Adrenal gland (tissue), 12 donors: ENCODE results near the gene HOXA3. TPM values are rescaled to one million over a fixed set of nuclear protein-coding genes. Genes with fewer than 3 reads are reported as not detected.
A peak's percentile ranks its signal among the peaks of the same experiment; 100 is the strongest.

Source experiments
- DNase-seq, 7 donors: peaks; one replicate each; pipeline ENCODE4 v3.0.0-alpha.2; 2019 to 2020
- H3K27ac ChIP-seq, 5 donors: fragments of 200-600 bp; sonication (generic) in 4 of 5; 1 replicate in 3 of 5; 2 replicates in 2 of 5; pipeline versions ENCODE4 v1.5.1 to v1.8.0; 2016 to 2020; ENCODE audit warnings: mild to moderate bottlenecking in 1 of 5
- H3K27me3 ChIP-seq: fragments of 200-600 bp; 2 replicates; pipeline ENCODE4 v1.8.0; 2021
- H3K36me3 ChIP-seq, 2 donors: fragments of 200-600 bp; replicated peaks in 1 of 2; 1 replicate in 1 of 2; 2 replicates in 1 of 2; pipeline versions ENCODE4 v1.5.1 to v1.8.0; 2018 to 2022
- H3K4me1 ChIP-seq, 2 donors: fragments of 200-600 bp; replicated peaks in 1 of 2; 1 replicate in 1 of 2; 2 replicates in 1 of 2; pipeline versions ENCODE4 v1.5.1 to v1.8.0; 2018 to 2021
- H3K4me3 ChIP-seq, 4 donors: fragments of 200-600 bp; sonication (generic) in 3 of 4; one replicate each; pipeline ENCODE4 v1.5.1; 2016 to 2018
- H3K9me3 ChIP-seq, 3 donors: fragments of 200-600 bp; sonication (generic) in 1 of 3; replicated peaks in 1 of 3; 1 replicate in 2 of 3; 2 replicates in 1 of 3; pipeline versions ENCODE4 v1.5.1 to v1.8.0; 2016 to 2021
- POLR2A ChIP-seq, 2 donors: fragments of 450-650 bp; IDR thresholded peaks; one replicate each; pipeline ENCODE4 v1.6.1; 2017; ENCODE audit warnings: antibody characterized with exemption in 2 of 2, mild to moderate bottlenecking in 2 of 2, moderate library complexity in 1 of 2
- WGBS, 4 donors: extraction: QIAGEN DNeasy Blood & Tissue Kit in 2 of 4; methylation state at CpG; one replicate each; pipeline versions ENCODE4 v1.1.5 to v1.1.7; 2013 to 2017; 5-methylcytosine and 5-hydroxymethylcytosine counted together
- intact Hi-C, 2 donors: fragments of 100-400 bp; cut with DNase I; formaldehyde crosslinking; loops; one replicate each; pipeline versions ENCODE4 v1.14.1 to v1.15.0; 2022 to 2023
- polyA plus RNA-seq, 3 donors: library from polyadenylated mRNA; stranded (reverse); fragments of 200-250 nt in 2 of 3; fragments of 350-450 nt in 1 of 3; fragmentation: Illumina TruSeq in 1 of 3; extraction: RNeasy Lipid Tissue Mini Kit (QIAGEN cat#74804) in 1 of 3; gene quantifications; one replicate each; pipeline ENCODE4 v1.2.3, GENCODE V29; 2013 to 2014
- total RNA-seq, 9 donors: library from RNA; depleted of rRNA in 4 of 9; stranded (reverse); fragments of >200 nt in 4 of 9; fragments of 120-200 nt in 1 of 9; fragmentation: NEBNext Ultra II Directional in 1 of 9; extraction: Animal tissue kit (Norgen Biotek cat#: 25700) in 1 of 9; gene quantifications; one replicate each; pipeline versions ENCODE4 v1.1.0 to v1.2.4, GENCODE V29; 2013 to 2023
- TF ChIP-seq, protein P1 (sequence below), 6 experiments: fragments of 450-650 bp in 4 of 6; fragments of 200-600 bp in 2 of 6; sonication (generic) in 1 of 6; IDR thresholded peaks; 1 replicate in 5 of 6; 2 replicates in 1 of 6; pipeline versions ENCODE4 v1.5.1 to v1.8.0; 2016 to 2021; ENCODE audit warnings: antibody characterized with exemption in 6 of 6, mild to moderate bottlenecking in 2 of 6, moderate library complexity in 1 of 6
- donor health status: healthy with polysubstance abuse.
- donor health status: Bipolar disorder and iron deficiency.
- donor health status: DM: yes; HTN: yes; CAD: no.
- donor health status: DM: no; HTN: no; CAD: no.
- donor health status: DM: no; HTN: no; CAD: no.
- donor health status: DM: yes; HTN: yes; CAD: no.

Gene HOXA3
- total and polyA plus RNA-seq, 12 donors: 1.0 to 32.7 (median 3.8) TPM

DNA sequence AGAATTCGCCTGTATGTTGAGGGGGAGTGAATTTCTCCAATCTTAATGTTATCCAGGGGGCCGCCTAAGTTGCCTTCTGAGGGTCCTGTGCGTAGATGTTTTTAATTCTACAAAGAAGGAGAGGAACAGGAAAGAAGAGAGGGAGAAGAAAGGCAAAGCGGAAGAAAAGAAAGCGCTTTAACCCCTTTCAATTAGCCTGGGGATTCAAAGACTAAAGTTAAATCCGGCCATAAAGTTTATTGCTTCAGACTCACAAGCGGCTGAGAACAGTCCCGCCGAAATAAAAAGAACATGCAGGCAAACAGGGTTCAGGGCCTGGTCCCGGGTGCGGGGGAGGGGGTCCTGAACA, 13.4 kb downstream of the HOXA3 start:
- H3K4me3 ChIP-seq: peak overlapping the region in 1 of 4 donors; percentile 25
- peaks cover 14 to 33% of the 10 kb centered on the region in 2 donors for H3K4me1 ChIP-seq
- no peaks in the 10 kb centered on the region for H3K27me3 ChIP-seq
- DNase-seq: no peak
- no peaks in the 10 kb centered on the region for H3K9me3 ChIP-seq
- WGBS, 4 donors: 74 to 80% (median 76%) methylated on average over 11 of the region's 11 CpGs
- H3K27ac ChIP-seq: peak overlapping the region in 4 of 5 donors; percentile 59 to 99 (median 80)
- intact Hi-C loops: no loop called here
- TF ChIP-seq, protein P1, sequence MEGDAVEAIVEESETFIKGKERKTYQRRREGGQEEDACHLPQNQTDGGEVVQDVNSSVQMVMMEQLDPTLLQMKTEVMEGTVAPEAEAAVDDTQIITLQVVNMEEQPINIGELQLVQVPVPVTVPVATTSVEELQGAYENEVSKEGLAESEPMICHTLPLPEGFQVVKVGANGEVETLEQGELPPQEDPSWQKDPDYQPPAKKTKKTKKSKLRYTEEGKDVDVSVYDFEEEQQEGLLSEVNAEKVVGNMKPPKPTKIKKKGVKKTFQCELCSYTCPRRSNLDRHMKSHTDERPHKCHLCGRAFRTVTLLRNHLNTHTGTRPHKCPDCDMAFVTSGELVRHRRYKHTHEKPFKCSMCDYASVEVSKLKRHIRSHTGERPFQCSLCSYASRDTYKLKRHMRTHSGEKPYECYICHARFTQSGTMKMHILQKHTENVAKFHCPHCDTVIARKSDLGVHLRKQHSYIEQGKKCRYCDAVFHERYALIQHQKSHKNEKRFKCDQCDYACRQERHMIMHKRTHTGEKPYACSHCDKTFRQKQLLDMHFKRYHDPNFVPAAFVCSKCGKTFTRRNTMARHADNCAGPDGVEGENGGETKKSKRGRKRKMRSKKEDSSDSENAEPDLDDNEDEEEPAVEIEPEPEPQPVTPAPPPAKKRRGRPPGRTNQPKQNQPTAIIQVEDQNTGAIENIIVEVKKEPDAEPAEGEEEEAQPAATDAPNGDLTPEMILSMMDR (IDR thresholded peaks at IDR 0.05): no peak
- TF ChIP-seq POLR2A (IDR thresholded peaks at IDR 0.05): no peak
- H3K36me3 ChIP-seq: no peaks in the 10 kb centered on the region

DNA sequence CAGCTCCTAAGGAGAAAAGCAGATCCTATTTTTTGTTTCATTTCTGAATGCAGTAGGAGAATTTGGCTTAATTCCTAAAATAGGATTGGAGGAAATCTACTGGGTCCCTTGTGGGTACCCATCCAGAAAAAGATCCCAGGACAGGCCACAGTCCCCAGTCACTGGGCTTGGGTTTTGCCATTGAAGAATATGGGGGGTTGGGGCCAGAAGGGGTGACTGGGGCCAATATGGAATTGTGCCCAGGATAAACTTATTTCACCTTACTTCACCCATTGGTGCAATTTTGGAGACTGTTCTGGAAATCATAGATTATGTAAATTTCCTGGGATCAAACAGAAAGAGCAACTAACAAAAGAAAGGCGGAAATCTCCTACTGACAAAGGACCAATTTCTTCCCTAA, 13.9 kb downstream of the HOXA3 start:
- DNase-seq: peak in 1 of 7 donors; percentile 38
- TF ChIP-seq POLR2A (IDR thresholded peaks at IDR 0.05): no peak
- TF ChIP-seq, protein P1 (IDR thresholded peaks at IDR 0.05): no peak
- Histone ChIP-seq H3K9me3 (no peaks in the 10 kb centered on the region), H3K27ac (peak overlapping the region in 4 of 5 donors; percentile 25 to 99 (median 79)), H3K36me3 (no peaks in the 10 kb centered on the region), H3K27me3 (no peaks in the 10 kb centered on the region), H3K4me1 (peaks cover 12 to 37% of the 10 kb centered on the region in 2 donors), H3K4me3 (no peak overlapping the region)
- 81 to 93% (median 87%) methylated on average over 1 of the region's 1 CpG for WGBS, 4 donors
- intact Hi-C loops: no loop called here

DNA sequence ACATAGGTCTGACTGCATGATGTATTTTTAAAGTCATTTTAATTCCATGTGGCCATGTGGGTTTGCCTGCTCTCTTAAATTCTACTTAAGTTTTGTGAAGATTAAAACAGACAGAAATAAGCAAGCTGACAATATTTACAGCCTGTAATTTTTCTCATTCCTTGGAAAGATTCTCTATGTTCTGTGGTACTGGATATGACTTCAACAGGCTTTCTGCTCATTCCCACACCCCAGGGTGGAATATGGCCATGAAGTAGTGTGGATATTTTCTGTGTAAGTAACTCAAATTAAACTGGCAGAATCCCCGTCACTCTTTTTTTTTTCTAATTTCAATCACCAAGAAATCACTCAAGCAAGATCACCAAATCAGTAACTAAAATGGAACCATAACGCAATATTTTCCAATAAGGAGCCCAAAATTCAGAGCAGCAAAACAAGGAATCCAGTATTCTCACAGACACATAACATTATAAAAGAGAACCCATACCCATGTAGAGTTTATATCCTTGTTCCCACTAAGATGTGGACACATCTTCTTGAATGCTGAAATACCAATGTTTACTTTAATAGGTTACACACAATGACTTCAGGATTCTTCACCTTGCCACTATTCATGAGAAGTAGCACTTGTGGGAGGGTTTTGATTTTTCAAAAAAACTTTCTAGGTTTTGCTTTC, 14.6 kb downstream of the HOXA3 start:
- TF ChIP-seq, protein P1 (IDR thresholded peaks at IDR 0.05): no peak
- no peak for TF ChIP-seq POLR2A (IDR thresholded peaks at IDR 0.05)

DNA sequence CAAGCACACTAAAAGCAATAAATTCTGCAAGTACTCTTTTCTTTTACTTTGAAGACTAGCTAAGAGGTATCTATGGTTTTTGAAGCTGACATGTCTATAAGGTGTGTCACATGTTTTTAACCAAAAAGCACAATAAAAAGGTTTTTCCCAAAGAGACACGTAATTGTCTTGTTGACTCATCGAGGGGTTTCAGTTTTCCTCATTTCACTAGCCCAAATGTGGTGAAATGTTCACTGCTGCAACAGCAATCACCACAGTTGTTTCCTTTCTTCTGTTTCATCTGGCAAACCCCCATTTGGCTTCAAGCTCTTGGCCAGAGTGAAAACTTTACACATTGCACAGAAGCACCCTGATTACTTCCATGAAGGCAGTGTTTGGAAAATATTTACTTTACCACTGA, 18.0 kb downstream of the HOXA3 start:
- 48 to 63% (median 56%) methylated on average over 2 of the region's 2 CpGs for WGBS, 4 donors
- intact Hi-C loops: no loop called here
- peaks cover 11 to 41% of the 10 kb centered on the region in 2 donors for H3K4me1 ChIP-seq
- no peaks in the 10 kb centered on the region for H3K36me3 ChIP-seq
- peak overlapping the region in 2 of 5 donors; percentile 42 to 73 for H3K27ac ChIP-seq
- H3K4me3 ChIP-seq: no peak overlapping the region
- no peaks in the 10 kb centered on the region for H3K27me3 ChIP-seq
- no peaks in the 10 kb centered on the region for H3K9me3 ChIP-seq
- no peak for TF ChIP-seq POLR2A (IDR thresholded peaks at IDR 0.05)
- TF ChIP-seq, protein P1 (IDR thresholded peaks at IDR 0.05): no peak
- peak in 2 of 7 donors; percentile 23 to 57 for DNase-seq

More for the DNA sequence above, 14.6 kb downstream of the HOXA3 start:
- Histone ChIP-seq H3K27ac (peak overlapping the region in 4 of 5 donors; percentile 59 to 99 (median 81)), H3K36me3 (no peaks in the 10 kb centered on the region), H3K9me3 (no peaks in the 10 kb centered on the region), H3K27me3 (no peaks in the 10 kb centered on the region), H3K4me1 (peaks cover 12 to 37% of the 10 kb centered on the region in 2 donors), H3K4me3 (no peak overlapping the region)
- DNase-seq: no peak
- WGBS, 4 donors: 80 to 88% (median 86%) methylated on average over 2 of the region's 2 CpGs
- intact Hi-C loops: no loop called here
